HG03025 (cell line): Measurements from ENCODE around the gene ZFP3.
"Not testable (repeated sequence)": the region's sequence is repeated elsewhere in the genome, so short reads cannot be mapped to it uniquely, and the experiment has no call there.

Experiments
- ATAC-seq: cut with Tn5 transposase; IDR thresholded peaks from one replicate; pipeline ENCODE4 v1.9.1; 2021; ENCODE audit warnings: mild to moderate bottlenecking, moderate library complexity; ENCODE audit not compliant: unreplicated experiment, low FRiP score

The ZFP3 gene

GRCh38 chr17:5077275-5077674 is 992 bp upstream of the ZFP3 start:
- not testable (repeated sequence) for ATAC-seq

GRCh38 chr17:5077781-5078105 is 524 bp upstream of the ZFP3 start:
- no peak for ATAC-seq

- ATAC-seq, result no peak
Measured at GRCh38 chr17:5080591-5080990, 2.3 kb downstream of the ZFP3 start.

GRCh38 chr17:5092218-5093010 is 14.1 kb downstream of the ZFP3 start:
- no peak for ATAC-seq

GRCh38 chr17:5096731-5097100 is 18.4 kb downstream of the ZFP3 start:
- ATAC-seq, result no peak

GRCh38 chr17:5097101-5097834 is 19.0 kb downstream of the ZFP3 start:
- ATAC-seq, result no peak

GRCh38 chr17:5099271-5099670 is 21.0 kb downstream of the ZFP3 start:
- no peak for ATAC-seq

- no peak for ATAC-seq
Measured at GRCh38 chr17:5100832-5101231, 22.6 kb downstream of the ZFP3 start.

GRCh38 chr17:5110816-5111215 is 32.5 kb downstream of the ZFP3 start:
- no peak for ATAC-seq

GRCh38 chr17:5111402-5112204 is 33.3 kb downstream of the ZFP3 start, which contains the start of gene ZNF232:
Gene ZNF232 (minus strand): TSS chr17:5111878. CDS start chr17:5111822, 56 bp downstream.
- peak; percentile 84 for ATAC-seq

GRCh38 chr17:5115673-5116651 is 37.7 kb downstream of the ZFP3 start, which contains the start of gene USP6:
Gene USP6 (plus strand): TSS chr17:5116032. CDS start chr17:5130368, 14,336 bp downstream.
- ATAC-seq, result no peak

GRCh38 chr17:5118219-5118618 is 40.0 kb downstream of the ZFP3 start:
- no peak for ATAC-seq

GRCh38 chr17:5120036-5120435 is 41.8 kb downstream of the ZFP3 start:
- ATAC-seq, result no peak

- not testable (repeated sequence) for ATAC-seq
Measured at GRCh38 chr17:5120436-5121185, 42.3 kb downstream of the ZFP3 start.

- no peak for ATAC-seq
Measured at GRCh38 chr17:5121186-5121841, 43.0 kb downstream of the ZFP3 start.

GRCh38 chr17:5122056-5122455 is 43.8 kb downstream of the ZFP3 start:
- ATAC-seq, result not testable (repeated sequence)

- ATAC-seq, result no peak
Measured at GRCh38 chr17:5122586-5123342, 44.5 kb downstream of the ZFP3 start.
